BJ (cell line): ENCODE data around the gene PRR20B. TPM values are rescaled to one million over a fixed set of nuclear protein-coding genes. Genes with fewer than 3 reads are reported as not detected.
"Not testable (repeated sequence)": the region's sequence is repeated elsewhere in the genome, so short reads cannot be mapped to it uniquely, and the experiment has no call there.

Source experiments
- CTCF ChIA-PET: fragments of 350-600 bp; formaldehyde crosslinking; extraction: SDS; loops from one replicate; lab custom pipeline; 2021; ENCODE audit warnings: antibody characterized with exemption, inconsistent platforms; lab: Yijun Ruan, JAX
- POLR2A ChIA-PET: fragments of 300-600 bp; sonication (Branson Sonifier 250); formaldehyde crosslinking; extraction: SDS; loops from one replicate; lab custom pipeline; 2021; ENCODE audit warnings: antibody characterized with exemption; lab: Charles Lee
- DNase-seq: peaks from one replicate; pipeline ENCODE4 v3.0.0-alpha.2; 2011; ENCODE audit warnings: low read depth
- H3K27me3 ChIP-seq: 2 replicates; pipeline ENCODE4 v1.6.0; 2011; ENCODE audit warnings: low read length; ENCODE audit not compliant: control insufficient read depth, insufficient read depth
- H3K36me3 ChIP-seq: 2 replicates; pipeline ENCODE4 v1.5.1; 2011; ENCODE audit warnings: low read length; ENCODE audit not compliant: control insufficient read depth, insufficient read depth
- H3K4me3 ChIP-seq: 2 replicates; pipeline ENCODE4 v1.5.1; 2011; ENCODE audit warnings: low read depth, mild to moderate bottlenecking, control low read depth, low read length
- CTCF ChIP-seq: IDR thresholded peaks from 2 replicates; pipeline ENCODE4 v1.5.1; 2011; ENCODE audit warnings: low read depth, mild to moderate bottlenecking, control low read depth, inconsistent platforms, low read length, moderate library complexity; ENCODE audit not compliant: insufficient read depth
- polyA plus RNA-seq: library from polyadenylated mRNA; depleted of rRNA; stranded (reverse); fragments of >200 nt; gene quantifications from 2 replicates; pipeline ENCODE4 v1.2.3, GENCODE V29; 2011; rRNA removed
- small RNA-seq: library from RNA; depleted of rRNA; stranded (forward); fragments of <200 nt; gene quantifications from one replicate; pipeline ENCODE3, GENCODE V24; 2012; ENCODE audit warnings: low replicate concordance, low read depth; ENCODE audit not compliant: insufficient read length

PRR20B gene
- polyA plus RNA-seq, 1 experiment, result not detected

DNA sequence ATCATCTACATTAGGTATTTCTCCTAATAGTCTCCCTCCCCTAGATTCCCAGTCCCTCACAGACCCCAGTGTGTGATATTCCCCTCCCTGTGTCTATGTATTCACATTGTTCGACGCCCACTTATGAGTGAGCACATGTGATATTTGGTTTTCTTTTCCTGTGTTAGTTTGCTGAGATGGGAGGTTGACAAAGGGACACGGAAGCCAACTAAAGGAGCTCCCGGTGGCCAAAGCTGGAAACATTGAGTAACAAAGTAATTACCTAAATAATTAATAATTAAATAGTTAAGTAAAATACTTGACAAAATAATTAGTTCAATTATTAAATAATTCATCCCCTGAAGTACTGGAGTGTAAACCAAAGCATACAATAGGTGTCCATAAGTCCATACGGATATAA is 8.3 kb upstream of the PRR20B start:
- POLR2A ChIA-PET, result no interaction called here
- H3K36me3 ChIP-seq, result no peaks in the 10 kb centered on the region
- TF ChIP-seq CTCF, result no peak
- no peak overlapping the region for H3K4me3 ChIP-seq
- DNase-seq, result no peak
- CTCF ChIA-PET, result no interaction called here
- no peaks in the 10 kb centered on the region for H3K27me3 ChIP-seq

DNA sequence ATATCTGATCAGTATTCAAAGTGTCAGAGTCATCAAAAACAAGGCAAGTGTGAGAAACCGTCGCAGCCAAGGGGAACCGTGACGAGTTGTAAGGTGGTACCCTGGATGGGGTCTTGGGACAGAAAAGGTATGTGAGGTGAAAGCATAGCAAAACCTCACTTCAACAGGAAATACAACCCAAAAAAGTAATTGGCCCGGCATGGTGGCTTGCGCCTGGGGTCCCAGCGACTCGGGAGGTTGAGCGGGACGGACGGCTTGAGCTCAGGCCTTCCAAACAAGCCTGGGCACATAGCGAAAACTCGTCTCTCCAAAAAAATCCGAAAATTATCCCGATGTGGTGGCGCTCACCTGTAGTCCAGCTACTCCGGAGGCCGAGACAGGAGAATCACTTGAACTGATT is 7.5 kb upstream of the PRR20B start:
- CTCF ChIA-PET, DNase-seq, H3K27me3 ChIP-seq, POLR2A ChIA-PET, H3K4me3 ChIP-seq, H3K36me3 ChIP-seq: not testable (repeated sequence)

DNA sequence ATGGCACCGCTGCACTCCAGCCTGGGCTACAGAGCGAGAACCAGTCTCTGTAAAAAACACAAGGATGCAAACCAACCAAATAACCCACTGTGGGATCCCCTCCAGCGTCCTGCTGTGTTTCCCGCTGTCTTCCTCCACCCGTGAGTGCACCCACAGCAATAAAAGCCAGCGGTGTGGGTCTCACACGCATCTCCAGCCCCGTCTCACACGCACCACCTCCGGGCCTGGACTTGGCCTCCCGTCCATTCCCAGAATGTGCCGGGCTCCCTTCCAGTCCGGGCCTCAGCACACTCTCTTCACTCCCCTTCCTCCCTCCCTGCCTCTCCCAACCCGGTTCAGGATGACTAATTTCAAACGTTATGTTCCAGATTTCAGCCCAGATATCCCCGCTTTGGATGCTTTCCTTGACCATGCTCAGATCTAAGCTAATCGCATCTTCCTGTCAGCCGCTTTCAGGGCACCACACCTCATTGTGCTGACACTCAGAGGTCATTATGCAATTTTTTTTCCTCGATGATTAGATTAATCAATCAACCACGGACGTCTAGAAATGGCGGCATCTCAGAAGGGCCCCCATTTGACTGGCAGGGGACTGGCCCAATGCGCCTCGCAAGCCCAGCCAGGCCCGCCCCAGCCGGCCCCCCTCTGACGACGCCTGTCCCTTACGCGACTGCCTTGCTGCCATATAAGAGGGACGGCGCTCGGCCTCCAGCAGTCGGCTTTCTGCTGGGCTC is 6.9 kb upstream of the PRR20B start, which contains the start of gene PRR20A:
PRR20A (plus strand) TSS at position 684 of the 734 bp plus-strand sequence. CDS start 387 bp downstream, outside the sequence.
- H3K27me3 ChIP-seq, H3K36me3 ChIP-seq, POLR2A ChIA-PET, CTCF ChIA-PET, H3K4me3 ChIP-seq, DNase-seq: not testable (repeated sequence)

GRCh38 chr13:57148106-57148505 is 818 bp downstream of the PRR20B start:
- H3K27me3 ChIP-seq, H3K36me3 ChIP-seq, POLR2A ChIA-PET, CTCF ChIA-PET, H3K4me3 ChIP-seq, DNase-seq: not testable (repeated sequence)

GRCh38 chr13:57153761-57154160 is 6.5 kb downstream of the PRR20B start, which contains the start of gene PRR20C:
Gene PRR20C (plus strand): TSS chr13:57154061. CDS start chr13:57154448, 387 bp downstream.
- H3K27me3 ChIP-seq, CTCF ChIA-PET, DNase-seq, POLR2A ChIA-PET, H3K36me3 ChIP-seq, H3K4me3 ChIP-seq: not testable (repeated sequence)

DNA sequence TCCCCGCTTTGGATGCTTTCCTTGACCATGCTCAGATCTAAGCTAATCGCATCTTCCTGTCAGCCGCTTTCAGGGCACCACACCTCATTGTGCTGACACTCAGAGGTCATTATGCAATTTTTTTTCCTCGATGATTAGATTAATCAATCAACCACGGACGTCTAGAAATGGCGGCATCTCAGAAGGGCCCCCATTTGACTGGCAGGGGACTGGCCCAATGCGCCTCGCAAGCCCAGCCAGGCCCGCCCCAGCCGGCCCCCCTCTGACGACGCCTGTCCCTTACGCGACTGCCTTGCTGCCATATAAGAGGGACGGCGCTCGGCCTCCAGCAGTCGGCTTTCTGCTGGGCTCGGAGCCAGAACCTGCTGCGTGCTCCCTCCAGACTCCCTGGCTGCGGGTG is 13.0 kb downstream of the PRR20B start, which contains the start of gene PRR20D:
PRR20D (plus strand) TSS at position 301 of the 400 bp plus-strand sequence. CDS start 387 bp downstream, outside the sequence.
- CTCF ChIA-PET, DNase-seq, H3K4me3 ChIP-seq, H3K27me3 ChIP-seq, H3K36me3 ChIP-seq, POLR2A ChIA-PET: not testable (repeated sequence)

DNA sequence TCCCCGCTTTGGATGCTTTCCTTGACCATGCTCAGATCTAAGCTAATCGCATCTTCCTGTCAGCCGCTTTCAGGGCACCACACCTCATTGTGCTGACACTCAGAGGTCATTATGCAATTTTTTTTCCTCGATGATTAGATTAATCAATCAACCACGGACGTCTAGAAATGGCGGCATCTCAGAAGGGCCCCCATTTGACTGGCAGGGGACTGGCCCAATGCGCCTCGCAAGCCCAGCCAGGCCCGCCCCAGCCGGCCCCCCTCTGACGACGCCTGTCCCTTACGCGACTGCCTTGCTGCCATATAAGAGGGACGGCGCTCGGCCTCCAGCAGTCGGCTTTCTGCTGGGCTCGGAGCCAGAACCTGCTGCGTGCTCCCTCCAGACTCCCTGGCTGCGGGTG is 19.6 kb downstream of the PRR20B start, which contains the start of gene PRR20E:
PRR20E (plus strand) TSS at position 301 of the 400 bp plus-strand sequence. CDS start 387 bp downstream, outside the sequence.
- H3K36me3 ChIP-seq, H3K27me3 ChIP-seq, CTCF ChIA-PET, DNase-seq, H3K4me3 ChIP-seq, POLR2A ChIA-PET: not testable (repeated sequence)

GRCh38 chr13:57191667-57192066 is 44.4 kb downstream of the PRR20B start:
- no peak for DNase-seq
- H3K27me3 ChIP-seq, result no peaks in the 10 kb centered on the region
- H3K36me3 ChIP-seq, result no peaks in the 10 kb centered on the region
- H3K4me3 ChIP-seq, result no peak overlapping the region
- no peak for TF ChIP-seq CTCF
- ChIA-PET POLR2A (no interaction called here), CTCF (no interaction called here)

Small RNA genes within 50 kb of the gene (small RNA-seq; reads per million reads assigned to genes)
- gene PRR20FP, result not detected

Other genes with a start within 250 kb of the PRR20B start
- not detected in 2 replicates for gene PRR20A, start 6.6 kb upstream of the PRR20B start, polyA plus RNA-seq
- gene PRR20C, start 6.6 kb downstream of the PRR20B start, polyA plus RNA-seq, result not detected in 2 replicates
- not detected in 2 replicates for gene PRR20D, start 13.1 kb downstream of the PRR20B start, polyA plus RNA-seq
- gene PRR20E, start 19.7 kb downstream of the PRR20B start, polyA plus RNA-seq, result not detected in 2 replicates